UCSD-AML1 (cell line): ENCODE measurements around the gene MAS1.
"Not testable (repeated sequence)": the region's sequence is repeated elsewhere in the genome, so short reads cannot be mapped to it uniquely, and the experiment has no call there.

ENCODE experiments used
- DNase-seq: peaks from one replicate; lab custom pipeline; 2025; ENCODE audit not compliant: unreplicated experiment; lab: John Stamatoyannopoulos, UW

The MAS1 gene

GRCh38 chr6:159890792-159891191 lies at the start of gene MAS1:
Gene MAS1 (plus strand): TSS chr6:159890988. CDS start chr6:159906956, 15,968 bp downstream.
- no peak for DNase-seq

GRCh38 chr6:159842035-159842434 lies 48.8 kb upstream of the MAS1 start:
- no peak for DNase-seq

- no peak for DNase-seq
Observed at GRCh38 chr6:159844737-159845645, 45.8 kb upstream of the MAS1 start.

GRCh38 chr6:159848552-159848951 lies 42.2 kb upstream of the MAS1 start:
- not testable (repeated sequence) for DNase-seq

- DNase-seq = not testable (repeated sequence)
Observed at GRCh38 chr6:159849851-159850250, 40.9 kb upstream of the MAS1 start.

GRCh38 chr6:159852877-159853276 lies 37.9 kb upstream of the MAS1 start:
- DNase-seq = no peak

GRCh38 chr6:159853754-159854153 lies 37.0 kb upstream of the MAS1 start:
- DNase-seq = no peak

GRCh38 chr6:159854959-159855358 lies 35.8 kb upstream of the MAS1 start:
- no peak for DNase-seq

- no peak for DNase-seq
Observed at GRCh38 chr6:159858259-159858658, 32.5 kb upstream of the MAS1 start.

GRCh38 chr6:159860482-159860881 lies 30.3 kb upstream of the MAS1 start:
- no peak for DNase-seq

GRCh38 chr6:159862103-159862502 lies 28.7 kb upstream of the MAS1 start:
- no peak for DNase-seq

GRCh38 chr6:159863341-159863740 lies 27.4 kb upstream of the MAS1 start:
- DNase-seq = not testable (repeated sequence)

- no peak for DNase-seq
Observed at GRCh38 chr6:159865226-159865920, 25.4 kb upstream of the MAS1 start.

GRCh38 chr6:159866286-159867247 lies 24.2 kb upstream of the MAS1 start:
- no peak for DNase-seq

GRCh38 chr6:159871241-159871640 lies 19.5 kb upstream of the MAS1 start:
- no peak for DNase-seq

GRCh38 chr6:159871906-159872305 lies 18.9 kb upstream of the MAS1 start:
- DNase-seq = no peak

GRCh38 chr6:159874435-159874834 lies 16.4 kb upstream of the MAS1 start:
- DNase-seq = no peak

GRCh38 chr6:159875194-159875593 lies 15.6 kb upstream of the MAS1 start:
- DNase-seq = no peak

GRCh38 chr6:159876242-159876641 lies 14.5 kb upstream of the MAS1 start:
- no peak for DNase-seq

GRCh38 chr6:159877256-159877808 lies 13.5 kb upstream of the MAS1 start:
- no peak for DNase-seq

- no peak for DNase-seq
Observed at GRCh38 chr6:159878341-159878740, 12.4 kb upstream of the MAS1 start.
